Activated CD8-positive, alpha-beta memory T cell treated with anti-CD3 and anti-CD28 coated beads, Interleukin-2, amount 50 U/mL, for 48 hours (primary cell): Measurements from ENCODE around the gene LIN28A.
A peak's percentile ranks its signal among the peaks of the same experiment; 100 is the strongest.

ENCODE experiments used
- DNase-seq: peaks from one replicate; pipeline ENCODE4 v3.0.0-alpha.2; 2020

LIN28A gene

GRCh38 chr1:26438041-26438440 lies 27.4 kb downstream of the LIN28A start:
- no peak for DNase-seq

DNA sequence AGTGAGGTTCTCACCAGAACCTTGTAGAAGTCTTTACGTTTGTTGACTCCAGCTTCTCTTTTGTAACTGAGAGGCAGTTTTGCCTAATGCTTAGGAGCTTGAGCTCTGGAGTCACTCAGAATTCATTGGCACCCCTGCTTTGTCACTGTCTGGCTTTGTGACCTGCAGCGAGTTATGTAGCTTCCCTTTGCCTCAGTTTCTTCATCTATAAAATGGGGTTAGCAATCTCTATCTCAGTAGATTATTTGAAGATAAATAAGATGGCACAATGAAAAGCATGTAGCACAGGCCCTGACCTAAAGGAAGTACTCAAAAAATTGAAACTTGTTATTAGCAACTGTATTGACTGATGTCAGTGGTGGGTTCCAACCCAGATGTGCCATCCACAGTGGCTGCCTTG lies 29.6 kb downstream of the LIN28A start:
- no peak for DNase-seq

DNA sequence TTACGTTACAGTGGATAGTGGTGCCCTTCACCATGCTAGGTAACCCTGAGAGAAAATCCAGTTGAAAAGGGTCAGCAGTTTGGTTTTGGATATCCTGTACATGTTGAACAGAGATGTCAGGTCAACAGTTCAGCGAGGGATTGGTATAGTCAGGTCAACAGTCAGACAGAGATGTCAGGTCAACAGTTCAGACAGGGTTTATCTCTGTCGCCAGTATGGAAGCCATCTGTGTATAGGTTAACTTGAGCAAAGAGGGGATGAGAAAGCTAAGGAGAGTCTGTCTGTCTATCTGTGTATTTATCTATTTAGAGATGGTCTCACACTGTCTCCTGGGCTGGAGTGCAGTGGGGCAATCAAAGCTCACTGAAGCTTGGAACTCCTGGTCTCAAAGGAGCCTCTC lies 39.3 kb downstream of the LIN28A start:
- DNase-seq = no peak

DNA sequence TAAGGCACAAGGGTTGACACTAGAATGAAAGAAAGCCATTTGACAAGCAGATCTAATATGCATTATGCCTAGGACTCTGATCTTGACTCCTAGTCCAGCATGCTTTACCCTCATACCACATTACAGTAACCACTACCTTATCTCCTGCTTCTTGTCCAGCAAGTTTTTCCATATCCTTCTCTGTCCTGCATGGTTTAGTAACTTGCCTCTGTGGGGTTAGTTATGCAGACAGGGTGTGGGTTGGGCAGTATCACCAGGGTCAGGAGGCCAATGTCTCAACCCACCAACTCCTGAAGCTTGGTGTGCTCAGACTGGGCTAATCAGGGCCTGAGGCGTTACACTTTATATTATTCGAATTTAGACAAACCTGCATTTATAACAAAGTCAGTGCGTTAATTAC lies 40.3 kb downstream of the LIN28A start:
- DNase-seq = no peak

DNA sequence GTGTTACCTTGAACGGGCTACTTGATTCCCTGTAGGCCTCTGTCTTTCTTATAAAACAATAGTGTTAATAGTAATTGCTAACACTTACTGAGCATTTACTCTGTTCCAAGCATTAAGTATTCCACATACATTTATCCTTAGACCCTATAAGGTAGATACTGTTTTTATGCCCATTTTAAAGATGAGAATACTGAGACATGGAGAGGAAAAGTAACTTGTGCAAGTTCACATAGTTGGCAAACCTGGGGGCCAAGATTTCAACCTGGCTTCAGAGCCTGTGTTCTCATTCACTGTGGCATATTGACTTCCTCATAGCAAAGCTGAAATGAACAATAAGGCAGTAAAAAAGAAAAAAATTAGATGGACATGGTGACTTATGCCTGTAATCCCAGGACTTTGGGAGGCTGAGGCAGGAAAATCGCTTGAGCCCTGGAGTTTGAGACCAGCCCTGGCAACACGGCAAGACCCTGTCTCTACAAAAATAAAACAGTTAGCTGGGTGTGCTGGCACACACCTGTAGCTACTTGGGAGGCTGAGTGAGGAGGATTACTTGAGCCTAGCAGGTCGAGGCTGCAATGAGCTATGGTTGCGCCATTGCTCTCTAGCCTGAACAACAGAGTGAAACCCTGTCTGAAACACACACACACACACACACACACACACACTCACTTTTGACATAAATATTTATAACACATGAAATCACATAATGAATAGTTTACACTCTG lies 42.0 kb downstream of the LIN28A start:
- no peak for DNase-seq

- DNase-seq = no peak
Observed at GRCh38 chr1:26459148-26459547, 48.5 kb downstream of the LIN28A start.

- DNase-seq = no peak
Observed at GRCh38 chr1:26459573-26460031, 49.0 kb downstream of the LIN28A start.

- no peak for DNase-seq
Observed at GRCh38 chr1:26468911-26469310, 58.3 kb downstream of the LIN28A start.

- DNase-seq = no peak
Observed at GRCh38 chr1:26469558-26469957, 58.9 kb downstream of the LIN28A start.

DNA sequence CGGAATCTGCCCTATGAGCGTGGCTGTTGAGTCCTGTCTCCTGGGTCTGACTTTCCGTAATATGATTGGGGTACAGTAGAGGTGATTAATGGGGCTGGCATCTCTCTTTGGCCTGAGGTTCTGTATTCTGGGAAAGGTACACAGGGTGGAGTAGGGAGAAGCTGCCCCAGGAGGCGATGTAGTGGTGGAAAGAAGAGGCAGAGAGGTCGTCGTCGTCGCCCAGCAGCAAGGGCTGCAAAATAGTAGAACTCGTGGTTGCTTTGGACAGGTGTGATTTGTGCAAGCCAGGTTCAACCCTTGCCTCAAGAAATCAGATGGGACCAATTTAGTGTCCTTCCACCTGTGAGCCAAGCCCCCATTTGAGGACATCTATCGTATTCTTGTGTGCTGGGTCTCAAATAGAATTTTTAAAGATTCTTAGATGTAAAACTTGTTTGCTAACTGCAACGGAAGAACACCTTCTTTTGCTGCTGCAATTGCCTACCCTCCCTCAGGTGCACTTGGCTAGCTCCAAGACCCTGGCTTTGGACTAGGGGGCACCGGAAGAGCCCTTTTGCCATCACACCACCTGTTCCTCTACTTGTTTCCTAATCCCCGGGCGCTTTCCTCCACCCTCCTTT lies 60.4 kb downstream of the LIN28A start:
- DNase-seq = no peak

GRCh38 chr1:26471498-26472319 lies 61.1 kb downstream of the LIN28A start:
- peak; percentile 72 for DNase-seq

- DNase-seq = peak; percentile 93
Observed at GRCh38 chr1:26472320-26472900, 61.8 kb downstream of the LIN28A start, which contains the start of gene HMGN2. Gene HMGN2, plus strand, starts transcription at chr1:26472440. Its CDS starts 173 bp downstream, at chr1:26472613.

- peak; percentile 99 for DNase-seq
Observed at GRCh38 chr1:26472901-26473845, 62.6 kb downstream of the LIN28A start.

DNA sequence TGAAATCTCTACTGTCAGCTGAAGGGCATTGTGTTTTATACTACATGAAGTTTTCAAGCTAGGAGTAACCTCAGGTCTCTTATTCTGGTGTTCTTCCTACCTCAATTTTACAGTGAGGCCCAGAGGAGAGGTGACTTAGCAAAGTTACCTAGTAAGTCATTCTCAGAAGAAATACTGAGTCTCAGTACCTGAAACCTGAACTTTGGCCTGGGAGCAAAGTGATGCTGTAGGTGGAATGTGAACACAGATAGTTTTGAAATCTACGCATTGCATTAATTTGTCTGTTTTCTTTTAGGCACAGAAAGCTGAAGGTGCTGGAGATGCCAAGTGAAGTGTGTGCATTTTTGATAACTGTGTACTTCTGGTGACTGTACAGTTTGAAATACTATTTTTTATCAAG lies 64.2 kb downstream of the LIN28A start:
- DNase-seq = no peak

DNA sequence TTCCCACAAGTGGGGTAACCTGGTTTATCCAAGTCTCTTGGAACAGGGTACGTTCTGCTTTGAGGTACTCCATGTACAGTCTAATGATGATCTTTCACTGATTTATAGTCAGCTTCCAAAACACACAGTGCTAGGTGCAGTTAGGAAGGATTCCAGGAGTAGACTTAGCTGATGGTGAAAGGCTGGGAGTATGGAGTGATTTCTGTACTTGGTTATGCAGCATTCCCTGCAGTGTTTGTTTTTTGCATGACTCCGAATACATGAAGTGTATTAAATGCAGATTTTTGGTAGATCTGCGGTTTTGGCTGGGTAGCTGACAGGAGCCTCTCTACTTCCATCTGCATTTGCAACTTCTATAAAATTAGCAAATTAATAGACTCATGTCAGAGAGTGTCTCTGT lies 65.4 kb downstream of the LIN28A start:
- DNase-seq = no peak

- DNase-seq = no peak
Observed at GRCh38 chr1:26476958-26477357, 66.3 kb downstream of the LIN28A start.

DNA sequence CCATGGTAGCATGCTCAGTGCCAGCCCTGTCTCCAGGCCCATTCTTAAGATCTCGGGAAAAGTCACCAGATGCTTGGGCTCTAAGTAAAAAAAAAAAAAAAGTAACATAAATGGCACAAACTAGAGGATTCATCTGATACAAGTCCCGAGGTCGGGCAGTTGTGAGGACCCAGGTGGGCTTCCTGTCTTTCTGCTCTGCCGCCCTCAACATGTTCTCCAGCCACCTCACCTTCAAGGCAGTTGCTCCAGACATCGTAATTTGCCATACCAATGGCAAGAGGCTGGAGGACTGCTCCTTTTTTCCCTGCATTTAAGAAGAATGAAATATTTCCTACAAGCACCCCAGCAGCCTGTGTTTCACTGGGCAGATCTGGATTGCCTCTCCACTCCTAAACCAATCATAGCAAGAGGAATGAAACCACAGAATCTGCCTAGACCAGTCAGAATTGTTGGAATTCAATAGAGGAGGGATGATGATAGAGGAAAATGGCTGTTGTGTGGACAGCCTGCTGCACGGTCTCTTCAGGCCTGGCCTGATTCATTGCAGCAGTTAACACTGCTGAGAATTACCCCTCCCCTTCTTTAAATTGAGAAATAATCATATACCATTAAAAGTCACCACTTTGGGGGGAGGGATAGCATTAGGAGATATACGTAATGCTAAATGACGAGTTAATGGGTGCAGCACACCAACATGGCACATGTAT lies 67.0 kb downstream of the LIN28A start:
- no peak for DNase-seq

DNA sequence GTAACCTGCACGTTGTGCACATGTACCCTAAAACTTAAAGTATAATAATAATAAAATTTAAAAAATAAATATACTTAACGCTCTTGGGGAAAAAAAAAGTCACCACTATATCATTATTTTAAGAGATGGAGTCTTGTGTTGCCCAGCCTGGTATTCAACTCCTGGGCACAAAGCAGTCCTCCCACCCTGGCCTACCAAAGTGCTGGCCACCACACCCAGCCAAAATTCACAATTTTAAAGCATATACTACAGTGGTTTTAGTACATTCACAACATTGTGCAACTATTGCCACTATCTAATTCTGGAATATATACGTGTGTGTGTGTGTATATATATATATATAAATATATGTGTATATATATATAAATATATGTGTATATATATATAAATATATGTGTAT lies 67.5 kb downstream of the LIN28A start:
- no peak for DNase-seq

- DNase-seq = no peak
Observed at GRCh38 chr1:26478988-26479387, 68.4 kb downstream of the LIN28A start.
